ENCODE measurements around the gene CTF1.
A peak's percentile ranks its signal among the peaks of the same experiment; 100 is the strongest.
"Not testable (repeated sequence)": the region's sequence is repeated elsewhere in the genome, so short reads cannot be mapped to it uniquely, and the experiment has no call there.

The CTF1 gene

GRCh38 chr16:30888856-30889499 lies 7.4 kb upstream of the CTF1 start:
- no peak for DNase-seq

- DNase-seq = no peak
These were observed 6.7 kb upstream of the CTF1 start for GRCh38 chr16:30889721-30890120.

- DNase-seq = not testable (repeated sequence)
These were observed 5.2 kb upstream of the CTF1 start for GRCh38 chr16:30891043-30891823.

GRCh38 chr16:30892670-30893416 lies 3.6 kb upstream of the CTF1 start:
- DNase-seq = no peak

GRCh38 chr16:30893417-30893743 lies 3.0 kb upstream of the CTF1 start:
- no peak for DNase-seq

- DNase-seq = peak; percentile 66
These were observed 2.5 kb upstream of the CTF1 start, which contains the start of gene BCL7C for GRCh38 chr16:30893744-30894539. Gene BCL7C, minus strand, starts transcription at chr16:30894077. Its CDS starts 133 bp downstream, at chr16:30893944.

- DNase-seq = no peak
These were observed 1.7 kb upstream of the CTF1 start for GRCh38 chr16:30894540-30895368.

GRCh38 chr16:30895627-30896260 lies 670 bp upstream of the CTF1 start:
- DNase-seq = no peak

- DNase-seq = peak; percentile 73
These were observed 697 bp downstream of the CTF1 start for GRCh38 chr16:30896889-30897733.

GRCh38 chr16:30899794-30900193 lies 3.4 kb downstream of the CTF1 start:
- DNase-seq = no peak

GRCh38 chr16:30900588-30900987 lies 4.2 kb downstream of the CTF1 start:
- DNase-seq = no peak

GRCh38 chr16:30901201-30902028 lies 5.0 kb downstream of the CTF1 start:
- no peak for DNase-seq

- DNase-seq = peak; percentile 48
These were observed 5.9 kb downstream of the CTF1 start for GRCh38 chr16:30902029-30902972.

GRCh38 chr16:30903002-30903401 lies 6.6 kb downstream of the CTF1 start:
- DNase-seq = no peak

- no peak for DNase-seq
These were observed 7.2 kb downstream of the CTF1 start for GRCh38 chr16:30903596-30903995.

GRCh38 chr16:30904114-30904780 lies 7.8 kb downstream of the CTF1 start:
- DNase-seq = no peak

GRCh38 chr16:30907064-30907463 lies 10.7 kb downstream of the CTF1 start:
- DNase-seq = no peak

Data from activated CD4-positive, alpha-beta T cell treated with anti-CD3 and anti-CD28 coated beads, Interleukin-2, amount 50 U/mL, for 1 hour (primary cell).